Astrocyte of the cerebellum (primary cell): ENCODE results near the gene PRTN3.

ENCODE experiments used
- DNase-seq: peaks from one replicate; pipeline ENCODE4 v3.0.0-alpha.2; 2011; ENCODE audit warnings: low read depth
- H3K4me3 ChIP-seq: 2 replicates; pipeline ENCODE4 v1.5.1; 2011; ENCODE audit warnings: mild to moderate bottlenecking, low read depth, low read length, moderate library complexity
- CTCF ChIP-seq: IDR thresholded peaks from 2 replicates; pipeline ENCODE4 v1.5.1; 2012; ENCODE audit warnings: low read length, low read depth, moderate library complexity, mild to moderate bottlenecking; ENCODE audit errors: missing control alignments
- in situ Hi-C: cut with HindIII; loops from 2 replicates; pipeline ENCODE4 v1.10.0; 2017; ENCODE audit warnings: low sequenced_read_pairs

The PRTN3 gene

GRCh38 chr19:825897-826644, 14.7 kb upstream of the PRTN3 start:
- no peak for DNase-seq
- in situ Hi-C loops = no loop called here
- H3K4me3 ChIP-seq = no peak overlapping the region
- no peak for TF ChIP-seq CTCF

DNA sequence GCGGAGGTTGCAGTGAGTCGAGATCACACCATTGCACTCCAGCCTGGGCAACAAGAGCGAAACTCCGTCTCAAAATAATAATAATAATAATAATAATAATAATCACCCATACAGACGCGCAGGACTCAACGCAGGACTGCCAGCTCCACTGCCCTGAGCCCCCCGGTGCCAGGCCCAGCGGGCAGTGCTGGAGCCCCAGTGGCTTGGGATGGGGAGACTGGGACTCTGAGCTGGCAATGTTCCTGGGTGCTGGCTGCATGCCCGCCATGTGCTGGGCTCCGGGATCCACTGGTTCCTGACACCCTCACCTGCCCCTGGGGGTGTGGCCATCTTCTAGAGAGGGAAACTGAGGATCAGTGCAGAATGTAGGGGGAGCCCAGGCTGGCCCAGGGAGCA, 13.5 kb upstream of the PRTN3 start:
- no peak for TF ChIP-seq CTCF
- DNase-seq = no peak
- no peak overlapping the region for H3K4me3 ChIP-seq
- in situ Hi-C loops = no loop called here

- H3K4me3 ChIP-seq = no peak within 1 kb of the TSS
- no peak for DNase-seq
- no peak for TF ChIP-seq CTCF
- in situ Hi-C loops = no loop called here
These were observed 13.0 kb upstream of the PRTN3 start, which contains the start of gene AZU1 for GRCh38 chr19:827710-828321. Gene AZU1 (plus strand): TSS chr19:827837. CDS start chr19:827847, 10 bp downstream.

- H3K4me3 ChIP-seq = no peak overlapping the region
- TF ChIP-seq CTCF = no peak
- no peak for DNase-seq
- in situ Hi-C loops = no loop called here
These were observed 11.6 kb upstream of the PRTN3 start for GRCh38 chr19:829129-829758.

DNA sequence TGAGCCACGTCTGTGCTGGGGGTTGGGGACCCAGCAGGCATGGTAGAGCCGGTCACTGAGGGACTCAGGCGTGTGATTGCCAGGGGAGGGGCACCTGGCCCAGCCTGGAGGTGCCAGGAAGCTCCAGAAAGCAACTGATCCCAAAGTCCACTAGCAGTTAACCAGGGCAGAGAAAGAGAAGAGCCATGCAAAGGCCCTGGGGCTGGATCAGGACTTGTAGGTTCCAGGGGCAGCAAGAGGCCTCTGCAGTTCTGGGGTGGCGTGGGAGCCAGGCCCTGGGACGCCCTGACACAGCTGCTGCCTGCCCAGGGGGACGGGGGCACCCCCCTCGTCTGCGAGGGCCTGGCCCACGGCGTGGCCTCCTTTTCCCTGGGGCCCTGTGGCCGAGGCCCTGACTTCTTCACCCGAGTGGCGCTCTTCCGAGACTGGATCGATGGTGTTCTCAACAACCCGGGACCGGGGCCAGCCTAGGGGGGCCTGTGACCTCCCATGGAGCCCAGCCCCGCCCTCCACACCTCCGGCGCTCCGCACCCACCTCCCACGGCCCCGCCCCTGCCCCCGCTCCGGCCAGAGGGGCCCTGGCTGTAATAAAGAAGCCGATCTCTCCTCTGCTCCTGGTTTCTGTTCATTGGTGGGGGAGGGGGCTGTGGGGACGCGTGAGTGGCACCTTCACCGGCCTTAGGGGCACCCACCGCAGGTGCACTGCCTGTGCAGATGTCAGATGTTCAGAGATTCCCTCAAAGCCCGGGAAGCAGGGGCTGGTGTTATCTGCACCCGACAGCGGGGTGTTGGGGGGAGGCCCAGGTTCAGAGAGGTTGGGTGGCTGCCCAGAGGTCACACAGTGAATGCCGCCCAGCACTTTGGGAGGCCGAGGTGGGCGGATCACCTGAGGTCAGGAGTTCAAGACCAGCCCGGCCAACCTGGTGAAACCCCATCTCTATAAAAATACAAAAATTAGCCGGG, 9.1 kb upstream of the PRTN3 start:
- in situ Hi-C loops = no loop called here
- TF ChIP-seq CTCF = no peak
- no peak overlapping the region for H3K4me3 ChIP-seq
- no peak for DNase-seq

DNA sequence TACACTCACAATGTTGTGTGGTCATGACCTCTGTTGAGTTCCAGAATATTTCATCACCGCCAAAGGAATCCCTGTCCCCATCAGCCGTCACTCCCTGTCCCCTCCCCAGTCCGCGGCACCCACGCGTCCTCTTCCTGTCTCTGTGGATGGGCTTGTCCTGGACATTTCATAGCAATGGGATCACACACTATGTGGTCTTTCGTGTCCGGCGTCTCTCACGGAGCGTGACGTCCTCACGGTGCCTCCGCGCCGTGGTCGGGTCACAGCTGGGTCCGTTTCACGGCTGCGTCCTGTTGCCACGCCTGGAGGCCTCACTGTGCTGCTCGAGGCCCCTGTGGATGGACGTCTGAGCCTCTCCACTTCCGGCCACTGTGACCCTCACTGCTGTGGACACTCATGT, 6.6 kb upstream of the PRTN3 start:
- no peak for TF ChIP-seq CTCF
- DNase-seq = no peak
- in situ Hi-C loops = no loop called here
- H3K4me3 ChIP-seq = no peak overlapping the region
